CD4-positive, alpha-beta T cell treated with Interleukin-12 subunit alpha and Interleukin-12 subunit beta, for 1 hour (primary cell): Measurements from ENCODE around the gene TFAP2B.

Source experiments
- DNase-seq: peaks from one replicate; pipeline ENCODE4 v3.0.0-alpha.2; 2020

The TFAP2B gene

DNA sequence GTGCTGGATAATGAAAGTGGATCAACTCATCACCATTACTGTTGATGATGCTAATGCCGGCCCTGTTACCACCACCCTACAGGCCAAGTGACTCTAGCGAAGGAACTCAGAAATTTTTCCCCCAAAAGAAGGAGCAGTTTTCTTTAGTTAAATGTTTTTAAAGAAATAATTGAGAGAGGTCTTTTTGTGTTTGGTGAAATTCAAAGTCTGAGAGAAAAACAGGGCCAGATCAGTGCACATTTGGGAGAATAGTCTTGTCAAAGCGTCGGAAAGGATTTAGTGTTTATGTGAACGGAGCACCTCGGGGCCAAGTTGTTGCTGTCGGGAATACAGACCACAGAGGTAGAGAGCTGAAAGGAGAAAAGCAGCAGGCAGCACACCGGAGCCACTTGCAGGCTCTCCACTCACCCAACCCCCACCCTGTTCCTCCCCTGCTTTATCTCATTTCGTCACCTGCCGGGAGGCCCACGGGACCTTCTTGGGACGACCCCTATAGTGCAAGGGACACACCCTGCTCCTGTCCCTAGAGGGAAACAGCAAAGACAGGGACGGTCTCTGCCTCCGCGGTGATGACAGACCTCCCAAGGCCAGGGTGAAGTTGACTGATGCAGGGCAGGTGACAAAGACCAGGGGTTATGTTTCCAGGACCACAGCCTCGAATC lies 6.8 kb downstream of the TFAP2B start:
- no peak for DNase-seq

DNA sequence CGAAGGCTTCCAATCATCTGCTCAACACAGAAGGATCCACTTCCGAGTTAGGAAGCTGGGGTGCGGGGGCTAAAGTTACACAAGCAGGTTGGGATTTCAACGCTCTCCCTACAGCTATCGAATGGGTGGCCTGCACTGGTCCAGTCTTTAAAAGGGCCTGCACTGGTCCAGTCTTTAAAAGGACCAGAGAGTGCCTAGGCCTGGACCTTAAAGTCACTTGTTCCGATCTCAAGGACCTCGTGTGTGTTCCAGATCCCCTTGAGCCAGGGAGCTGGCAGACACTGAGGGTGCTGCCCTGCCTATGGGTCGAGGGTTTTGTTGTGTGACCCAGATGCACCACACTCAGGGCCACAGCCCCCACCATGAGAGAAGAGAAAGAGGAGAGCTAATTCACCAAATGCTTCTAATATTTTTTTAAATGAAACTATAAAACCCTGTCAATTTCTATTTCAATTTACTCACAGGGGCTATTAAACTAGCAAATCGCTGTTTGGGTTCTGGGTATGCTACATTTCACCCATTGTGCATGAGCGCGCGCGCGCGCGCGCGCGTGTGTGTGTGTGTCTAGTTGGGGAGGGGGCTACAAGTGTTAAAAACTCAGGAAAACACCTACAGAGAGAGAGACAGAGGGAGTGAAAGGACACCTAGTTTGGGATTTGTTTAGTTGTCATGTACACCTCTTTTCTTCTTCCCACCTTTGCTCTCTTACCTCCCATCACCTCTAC lies 7.5 kb downstream of the TFAP2B start:
- DNase-seq = no peak

DNA sequence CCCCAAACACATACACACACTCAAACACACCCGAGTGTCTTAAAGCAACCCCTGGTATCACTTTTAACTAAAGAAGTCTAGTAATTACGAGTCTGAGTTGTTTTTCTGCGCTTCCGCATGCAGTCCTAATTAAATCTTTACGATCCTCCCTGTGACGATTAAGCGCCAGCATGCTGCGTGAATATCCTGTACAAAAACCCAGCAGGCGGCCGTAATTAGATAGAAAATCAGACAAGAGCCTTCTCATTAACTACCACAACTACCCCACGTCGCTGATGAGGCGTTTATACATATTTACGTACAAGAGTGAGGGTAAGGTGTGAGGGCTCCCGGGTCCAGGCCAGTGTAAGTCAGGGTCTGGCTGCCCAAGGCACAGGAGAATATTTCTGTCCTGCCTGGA lies 8.1 kb downstream of the TFAP2B start:
- no peak for DNase-seq

DNA sequence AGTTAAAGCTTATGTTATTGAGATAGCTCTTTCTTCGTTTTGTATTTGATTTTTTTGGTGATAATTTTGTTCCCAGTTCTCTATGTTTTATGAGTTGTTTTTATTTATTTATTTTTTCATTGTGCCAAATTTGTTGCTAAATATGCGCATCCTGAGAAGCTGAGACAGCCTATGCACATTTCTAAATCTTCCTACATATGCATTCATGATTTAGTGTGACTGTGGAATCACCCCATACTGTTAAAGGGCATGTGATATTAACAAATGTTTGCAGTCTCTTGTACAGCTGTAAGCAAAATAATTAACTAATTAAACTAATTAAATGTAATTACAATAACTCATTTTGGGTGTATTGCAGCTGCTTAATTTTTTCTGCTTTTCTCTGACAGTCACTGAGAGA lies 10.4 kb downstream of the TFAP2B start:
- no peak for DNase-seq

DNA sequence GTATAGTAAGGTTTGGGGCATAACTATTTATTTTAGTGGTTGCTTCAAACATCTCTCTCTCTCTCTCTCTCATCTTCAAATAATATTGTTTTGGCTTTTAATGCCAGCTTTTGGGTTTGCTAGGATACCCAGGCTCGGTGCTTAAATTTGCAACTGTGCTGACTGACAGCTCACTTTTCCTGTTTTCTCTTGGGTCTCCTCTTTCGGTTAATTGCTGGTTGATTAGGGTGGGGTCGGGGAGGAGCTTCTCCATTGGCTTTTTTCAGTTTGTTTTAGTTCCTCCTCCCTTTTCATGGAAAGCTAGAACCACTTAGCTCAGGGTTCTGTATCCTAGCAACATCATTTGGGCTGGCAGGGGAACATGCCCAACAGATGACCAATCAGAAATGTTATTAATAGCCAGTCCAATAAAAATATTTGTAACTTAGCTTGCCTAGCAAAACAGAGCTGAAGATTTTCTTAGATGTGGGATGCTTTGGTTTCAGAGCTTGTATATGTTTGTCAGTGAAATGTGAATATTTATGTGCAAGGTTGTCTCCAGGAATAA lies 11.3 kb downstream of the TFAP2B start:
- DNase-seq = no peak

DNA sequence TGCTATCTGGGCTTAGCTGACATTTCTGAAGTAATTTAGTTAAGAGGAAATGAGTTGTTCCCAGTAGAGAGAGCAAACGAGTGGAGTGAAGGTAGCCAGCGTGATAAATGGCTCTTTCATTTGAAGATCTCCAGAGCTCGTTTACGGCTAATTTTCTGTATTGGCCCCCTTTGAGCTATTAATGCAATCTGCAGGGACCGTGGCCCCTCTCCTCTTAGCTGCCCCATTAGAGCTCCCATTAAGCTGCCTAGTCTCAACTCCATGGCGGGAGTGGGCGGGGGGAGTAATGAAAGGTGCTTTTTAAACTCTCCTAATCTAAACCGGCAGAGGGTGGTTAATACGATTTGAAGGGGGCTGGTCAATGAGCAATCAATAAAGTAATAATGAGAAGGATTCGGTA lies 12.5 kb downstream of the TFAP2B start:
- DNase-seq = no peak

DNA sequence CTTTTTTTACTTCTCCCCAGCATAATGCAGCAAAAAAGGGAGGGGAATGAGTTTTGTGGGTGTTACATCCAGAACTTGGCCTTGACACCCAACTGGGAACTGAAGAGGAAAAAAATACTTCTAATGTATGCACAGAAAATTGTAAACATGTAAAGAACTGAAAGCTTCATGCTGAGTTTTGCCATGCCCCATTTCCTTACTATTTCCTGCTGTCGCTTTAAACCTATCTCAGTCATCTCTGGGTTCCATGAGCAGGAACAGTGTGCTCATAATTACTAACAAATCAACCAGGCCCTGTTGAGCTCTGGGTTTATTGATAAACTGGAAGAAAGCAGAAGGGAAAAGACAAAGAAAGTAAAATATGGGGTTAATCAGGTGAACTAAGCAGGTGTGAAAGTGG lies 14.2 kb downstream of the TFAP2B start:
- DNase-seq = no peak

DNA sequence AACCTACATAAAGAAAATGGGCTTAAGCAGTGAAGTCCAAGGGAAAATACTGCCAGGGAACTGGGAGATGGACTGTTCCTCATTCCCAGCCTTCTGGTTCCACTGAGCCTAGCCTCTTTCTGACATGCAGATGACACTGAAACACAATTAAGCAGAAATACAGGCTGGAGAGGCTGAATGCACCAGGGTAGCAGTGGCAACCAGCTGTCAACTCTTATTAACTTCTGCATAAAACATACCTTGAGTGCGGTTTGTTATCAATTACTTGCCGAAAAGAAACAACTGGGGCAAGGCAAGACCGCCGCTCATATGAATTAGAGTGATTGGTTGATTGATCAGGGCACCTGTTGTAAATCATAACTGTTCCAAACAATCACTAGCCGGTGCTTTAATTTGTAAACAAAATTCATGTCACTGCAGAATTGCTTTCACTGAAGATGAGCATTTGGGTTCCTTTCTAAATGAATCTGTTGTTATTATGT lies 16.3 kb downstream of the TFAP2B start:
- DNase-seq = no peak

DNA sequence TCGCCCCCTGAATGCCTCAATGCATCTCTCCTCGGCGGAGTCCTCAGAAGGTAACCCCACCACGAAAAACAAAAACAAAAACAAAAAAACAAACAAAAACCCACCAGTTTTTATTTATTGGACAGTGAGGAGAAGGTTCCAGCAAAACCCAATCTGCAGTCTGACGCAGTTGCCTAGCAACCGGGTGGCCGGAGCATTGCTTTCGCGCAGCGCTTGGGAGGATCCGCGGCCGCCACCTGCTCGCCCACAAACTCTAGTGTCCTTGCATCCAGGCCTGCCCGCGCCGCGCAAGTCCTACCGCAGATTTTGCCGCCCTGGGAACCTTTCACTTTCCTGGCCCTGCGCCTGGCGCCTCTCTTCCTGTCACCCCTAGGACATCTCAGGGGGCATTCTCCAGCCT lies 17.6 kb downstream of the TFAP2B start:
- DNase-seq = no peak

DNA sequence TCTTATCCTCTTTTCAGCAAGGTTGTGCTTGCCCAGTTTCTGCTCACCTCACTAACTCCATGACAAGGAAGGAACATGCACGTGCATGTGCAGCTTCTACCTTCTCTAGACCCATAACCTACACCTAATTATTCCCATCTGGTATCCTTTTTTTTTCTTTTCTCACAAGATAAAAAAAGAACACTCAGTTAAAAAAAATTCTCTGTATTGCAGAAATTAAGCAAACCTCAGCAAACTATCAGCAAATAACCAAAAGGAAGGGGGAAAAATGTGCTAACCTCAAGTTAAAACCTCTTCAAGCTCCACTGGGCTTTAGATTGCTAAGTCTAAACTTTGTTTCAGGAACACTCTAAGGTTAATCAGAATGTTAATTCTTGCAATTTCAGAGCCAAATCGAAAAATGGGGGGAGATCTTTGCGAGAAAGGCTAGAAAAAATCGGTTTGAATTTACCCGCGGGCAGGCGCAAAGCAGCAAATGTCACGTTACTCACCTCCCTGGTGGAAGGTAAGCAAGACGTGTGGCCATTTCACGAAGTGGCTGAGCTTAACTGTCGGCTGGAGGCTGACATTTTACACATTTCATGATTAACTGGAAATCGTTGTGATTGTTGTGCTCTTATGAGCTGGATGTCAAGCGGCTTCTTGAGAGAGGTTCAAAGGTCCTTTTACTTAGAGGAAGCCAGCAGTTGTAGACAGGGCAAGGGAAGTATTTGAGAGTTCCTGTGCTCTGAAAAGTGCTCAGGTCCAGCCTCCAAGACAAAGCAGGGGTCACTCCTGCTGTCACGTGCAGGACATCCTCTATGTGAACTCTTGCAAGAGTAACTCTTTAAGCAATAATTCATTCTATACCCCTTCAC lies 19.1 kb downstream of the TFAP2B start:
- no peak for DNase-seq

DNA sequence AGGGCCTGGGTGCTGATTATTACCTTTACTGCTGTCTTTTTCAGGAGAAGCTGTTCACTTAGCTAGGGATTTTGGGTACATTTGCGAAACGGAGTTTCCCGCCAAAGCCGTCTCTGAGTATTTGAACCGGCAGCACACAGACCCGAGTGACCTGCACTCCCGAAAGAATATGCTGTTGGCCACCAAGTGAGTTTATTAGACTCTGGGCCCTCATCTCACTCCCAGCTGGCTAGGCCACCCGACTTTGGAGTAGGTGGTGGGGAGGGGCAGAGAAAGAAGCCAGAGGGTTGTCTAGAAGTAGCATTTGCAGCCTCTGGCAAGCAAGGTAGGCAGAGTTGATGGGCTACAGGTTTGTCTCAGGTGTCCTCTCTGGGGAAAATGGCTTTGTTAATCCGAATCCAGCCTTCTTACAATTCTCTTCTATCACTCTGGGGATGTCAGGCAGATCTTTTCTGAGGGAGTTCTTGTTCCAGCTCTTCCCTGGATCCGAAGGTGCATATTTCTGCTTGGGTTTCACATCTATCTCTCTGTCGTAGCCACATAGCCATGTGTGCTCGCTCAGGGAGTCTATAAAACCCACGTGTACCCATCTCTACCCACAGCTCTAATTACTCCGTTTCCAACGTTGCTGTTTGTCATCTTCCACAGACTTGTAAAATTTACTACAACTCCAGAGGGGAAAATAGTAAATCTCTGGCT lies 21.6 kb downstream of the TFAP2B start:
- no peak for DNase-seq

DNA sequence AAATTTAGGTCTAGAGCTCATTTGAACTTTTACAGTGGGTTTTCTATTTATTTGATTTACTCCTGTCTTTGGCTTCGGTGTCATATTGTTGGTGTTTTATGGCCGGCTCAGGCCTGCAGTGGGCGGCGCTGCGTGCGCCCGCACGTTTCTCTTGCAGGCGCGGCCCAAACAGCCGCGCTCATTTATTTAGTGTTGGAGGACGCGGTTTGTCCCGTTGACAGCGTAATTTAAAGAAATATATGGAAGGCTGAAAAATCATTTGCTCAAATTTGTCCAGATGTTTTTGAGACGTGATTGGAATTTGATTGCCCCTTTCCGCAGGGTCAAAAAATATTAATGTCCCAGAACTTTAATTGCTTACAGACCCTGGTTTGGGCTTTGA lies 22.1 kb downstream of the TFAP2B start:
- no peak for DNase-seq

DNA sequence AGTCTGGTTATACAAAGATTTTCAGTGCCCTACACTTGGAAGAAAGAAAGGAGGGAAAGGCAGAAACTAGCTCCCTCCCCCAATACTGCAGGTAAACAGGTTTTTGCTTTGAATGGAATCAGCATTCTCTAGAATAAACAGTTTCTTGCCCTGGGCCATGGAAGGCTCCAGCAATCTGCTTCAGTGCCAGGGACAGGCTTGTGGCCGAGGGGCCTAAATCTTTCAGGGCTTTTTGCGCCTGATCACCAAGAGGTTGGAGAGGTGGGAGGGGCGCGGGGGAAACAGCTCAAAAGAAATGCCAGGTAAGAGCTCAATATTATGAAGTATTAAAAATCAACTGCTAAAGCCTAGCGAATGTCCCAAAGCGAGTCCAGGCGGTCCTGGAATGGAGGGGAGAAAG lies 23.8 kb downstream of the TFAP2B start:
- DNase-seq = no peak

DNA sequence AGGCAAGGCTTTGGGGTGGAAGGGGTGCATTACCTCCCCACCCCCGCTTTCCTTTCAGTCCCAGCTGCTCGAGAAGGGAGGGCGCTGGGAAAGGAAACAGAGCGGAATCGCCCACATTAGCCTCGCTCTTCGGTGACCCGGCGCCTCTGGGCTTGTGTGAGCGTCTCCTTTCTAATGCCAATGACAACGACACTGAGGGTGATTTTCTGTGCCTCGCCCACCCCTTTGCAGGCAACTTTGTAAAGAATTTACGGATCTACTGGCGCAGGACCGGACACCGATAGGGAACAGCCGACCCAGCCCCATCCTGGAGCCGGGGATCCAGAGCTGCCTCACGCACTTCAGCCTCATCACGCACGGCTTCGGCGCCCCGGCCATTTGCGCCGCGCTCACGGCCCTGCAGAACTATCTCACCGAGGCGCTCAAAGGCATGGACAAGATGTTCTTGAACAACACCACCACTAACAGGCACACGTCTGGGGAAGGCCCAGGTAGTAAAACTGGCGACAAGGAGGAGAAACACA lies 24.3 kb downstream of the TFAP2B start:
- no peak for DNase-seq

DNA sequence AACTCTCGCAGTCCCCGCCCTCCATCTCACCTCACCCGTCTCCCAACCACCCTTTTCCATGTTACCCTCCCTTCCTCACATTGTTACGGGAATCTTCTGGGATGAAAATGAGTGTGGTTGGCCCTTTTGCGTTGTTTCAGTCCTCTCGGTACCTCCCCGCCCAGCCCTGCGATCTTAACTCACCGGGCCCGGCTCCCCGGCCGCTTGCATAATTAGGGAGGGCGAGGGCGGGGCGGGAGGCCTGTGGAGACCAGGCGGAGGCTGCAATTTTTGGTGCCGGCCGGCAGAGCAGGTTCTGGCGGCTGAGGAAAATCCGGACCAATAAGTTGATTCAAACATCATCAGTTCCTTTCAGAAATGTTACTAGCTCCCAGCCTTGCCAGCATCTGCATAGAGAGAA lies 25.2 kb downstream of the TFAP2B start:
- no peak for DNase-seq

DNA sequence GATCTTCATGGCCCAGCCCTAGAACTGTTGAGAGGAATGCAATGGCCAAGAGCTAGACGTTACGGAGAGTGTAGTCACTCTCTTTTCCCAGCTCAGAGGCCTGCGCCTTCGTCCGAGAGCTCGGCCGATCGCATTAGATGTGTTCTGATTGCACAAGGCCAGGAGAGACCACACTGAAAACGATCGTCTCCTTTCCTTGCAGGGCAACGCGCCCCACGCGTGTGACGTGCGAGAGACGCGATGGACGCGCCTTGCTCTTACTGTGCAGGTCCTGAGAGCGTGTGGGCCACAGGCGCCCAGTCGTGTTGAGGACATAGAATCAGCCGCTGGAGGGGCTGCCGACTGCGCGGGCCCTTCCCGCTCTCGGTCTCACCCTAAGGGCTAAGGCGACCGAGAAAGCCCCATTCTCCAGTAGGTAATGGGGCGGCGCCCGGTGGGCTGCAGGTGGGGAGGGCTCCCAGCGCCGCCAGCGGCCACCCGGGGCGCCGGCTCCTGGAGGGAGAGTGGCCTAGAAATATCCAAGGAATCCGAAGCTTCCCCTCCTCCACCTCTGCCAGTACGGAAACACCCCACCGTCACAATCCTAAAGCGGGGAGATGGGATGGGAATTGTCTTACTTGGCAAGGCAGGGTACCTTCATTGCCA lies 26.9 kb downstream of the TFAP2B start:
- DNase-seq = no peak

DNA sequence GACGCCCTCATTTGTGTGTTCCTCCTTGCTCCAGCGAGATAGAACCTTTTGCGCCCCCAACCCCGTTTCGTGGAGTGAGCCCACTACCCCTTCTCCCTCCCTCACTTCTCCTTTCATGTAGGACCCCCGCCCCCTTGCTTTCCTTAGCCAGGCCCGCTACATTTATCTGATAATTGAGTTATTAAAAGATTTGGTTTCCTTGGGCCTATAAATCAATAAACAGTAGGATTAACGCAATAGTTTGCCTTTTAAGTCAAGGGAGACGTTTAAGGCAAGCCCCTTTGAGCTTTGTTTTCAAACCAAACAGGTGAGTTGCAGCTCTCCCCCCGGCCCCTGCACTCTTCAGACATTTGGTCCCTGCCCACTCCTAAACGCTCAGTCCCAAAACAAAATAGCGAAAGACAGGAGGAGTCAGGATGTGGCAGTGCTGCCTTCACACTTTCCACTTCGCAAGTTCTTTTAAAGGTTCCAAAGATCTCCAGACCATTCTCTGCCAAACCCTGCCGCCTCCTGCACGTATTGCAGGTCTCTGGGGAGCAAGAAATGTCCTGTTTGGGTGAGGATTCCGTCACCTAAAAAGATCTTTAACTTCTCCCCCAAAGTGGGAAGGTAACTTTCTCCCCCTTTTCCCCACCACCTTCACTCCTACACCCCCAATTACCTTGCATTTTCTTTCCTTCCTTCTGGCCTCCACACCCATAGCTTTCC lies 27.6 kb downstream of the TFAP2B start:
- no peak for DNase-seq

DNA sequence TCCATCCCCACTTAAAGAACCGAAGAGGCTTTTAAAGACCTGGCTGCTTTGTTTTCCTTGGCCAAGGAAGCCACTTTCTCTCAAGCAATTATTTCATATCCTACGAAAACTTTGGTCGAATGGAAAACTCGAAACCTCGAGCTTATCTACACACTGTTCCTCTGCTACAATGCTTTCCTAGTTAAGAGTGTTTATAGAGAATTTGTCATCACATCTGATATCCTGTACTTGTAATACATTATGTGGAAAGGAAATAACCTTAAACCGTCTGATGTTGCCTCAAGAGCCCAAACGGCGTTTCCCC lies 28.1 kb downstream of the TFAP2B start:
- DNase-seq = no peak

DNA sequence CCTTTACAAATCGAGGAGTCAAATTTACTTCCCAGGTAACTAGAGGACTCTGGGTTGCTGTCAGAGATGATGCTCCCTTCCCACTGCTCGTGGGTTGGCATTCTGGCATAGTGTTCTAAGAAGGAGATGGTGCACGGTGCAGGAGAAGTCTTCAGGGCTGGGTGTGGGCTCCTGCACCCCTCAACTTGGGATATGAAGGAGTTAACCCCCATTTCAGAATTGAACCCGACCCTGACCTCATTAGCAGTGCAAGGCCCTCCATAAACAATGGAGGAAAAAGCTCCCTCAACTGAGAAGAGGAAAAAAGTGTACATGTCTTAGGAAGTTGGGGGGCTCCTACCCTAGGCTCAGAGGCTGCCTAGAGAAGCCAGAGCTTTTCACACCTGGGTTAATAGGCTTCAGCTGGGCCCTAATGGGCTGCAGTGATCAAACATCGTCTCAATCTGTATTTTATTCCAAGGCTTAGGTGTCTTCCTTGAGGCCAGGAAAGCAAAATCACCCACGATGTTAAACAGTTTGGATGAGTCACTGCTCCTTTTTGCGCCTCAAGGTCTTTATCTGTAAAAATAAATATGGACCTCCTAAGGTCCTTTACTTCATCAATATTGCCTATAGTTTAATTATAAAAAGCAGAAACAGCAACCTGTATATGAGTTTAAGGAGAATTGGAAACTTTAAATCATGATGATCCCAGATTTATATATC lies 29.4 kb downstream of the TFAP2B start:
- no peak for DNase-seq

DNA sequence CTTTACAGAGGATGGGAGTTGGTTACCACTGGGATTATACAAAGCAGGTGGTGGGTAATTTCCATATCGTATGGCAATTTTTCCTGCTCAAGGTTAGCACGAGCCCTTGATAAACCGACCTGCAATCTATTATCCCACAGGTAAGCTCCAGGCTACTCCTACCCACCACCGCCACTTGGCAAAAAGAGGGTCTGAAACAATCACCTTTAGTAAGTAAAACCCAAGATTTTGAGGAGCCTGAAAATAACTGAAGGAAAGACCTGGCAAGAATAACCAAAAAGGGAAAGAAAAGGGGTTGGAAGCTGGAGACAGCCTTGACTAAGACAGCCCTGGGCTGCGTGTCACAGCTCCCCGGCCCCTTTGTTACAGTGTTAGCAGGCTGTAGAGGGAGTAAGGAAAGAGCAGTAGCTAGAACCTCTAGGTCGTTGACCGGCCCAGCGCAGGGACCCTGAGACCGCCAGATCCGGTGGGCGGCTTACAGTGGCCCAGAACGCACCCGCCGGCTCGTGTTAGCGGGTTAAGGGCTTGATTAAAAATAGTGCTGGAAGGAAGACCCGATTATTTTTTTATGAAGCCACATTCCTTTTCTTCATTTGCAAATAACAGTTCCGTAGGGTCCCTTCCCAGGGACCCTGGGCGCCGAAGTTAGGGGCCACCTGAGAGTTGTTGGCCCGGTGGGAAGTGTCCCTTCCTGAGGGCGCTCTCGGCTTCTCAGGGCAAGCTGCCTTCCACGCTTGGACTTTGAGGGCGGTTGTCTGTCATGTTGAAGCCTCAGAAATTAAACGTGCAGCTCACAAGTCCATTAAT lies 30.5 kb downstream of the TFAP2B start:
- DNase-seq = no peak
